Measurements from ENCODE around the gene RASGEF1C. TPM values are rescaled to one million over a fixed set of nuclear protein-coding genes. Genes with fewer than 3 reads are reported as not detected.

Gene RASGEF1C
- polyA plus RNA-seq, 3 donors: not detected

DNA sequence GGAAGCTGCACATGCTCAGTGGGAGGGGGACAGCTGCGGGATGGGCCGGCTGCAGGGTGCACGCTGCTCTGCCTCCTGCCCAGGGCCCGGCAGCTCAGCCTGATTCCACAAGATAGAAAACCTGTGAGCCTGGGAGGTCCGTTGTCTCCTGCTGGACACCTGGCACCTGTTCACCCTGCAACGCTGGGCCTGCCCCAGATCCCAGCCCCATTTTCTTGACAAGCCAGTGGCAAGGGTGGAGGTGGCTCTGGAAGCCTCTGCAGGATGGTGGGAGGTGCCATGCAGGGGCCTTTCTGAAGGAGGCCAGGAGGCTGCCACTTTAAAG, 69.3 kb downstream of the RASGEF1C start:
- no peak overlapping the region for H3K9ac ChIP-seq (ENCODE audit: insufficient read depth, low read length, poor library complexity, severe bottlenecking)
- intact Hi-C loops (cut with micrococcal nuclease): no loop called here
- H3K79me2 ChIP-seq (ENCODE audit: insufficient read depth, low read length): no peaks in the 10 kb centered on the region
- H4K20me1 ChIP-seq (ENCODE audit: insufficient read depth, low read length): no peaks in the 10 kb centered on the region
- WGBS (ENCODE audit: insufficient coverage): 95% methylated on average over 6 of the region's 6 CpGs
- no peak overlapping the region for H3K4me2 ChIP-seq (replicated peaks; ENCODE audit: extremely low read depth, low read length, poor library complexity, severe bottlenecking)
- H3K27ac ChIP-seq (ENCODE audit: low read depth in 1 of 2, low read length in 2 of 2): no peak overlapping the region
- H3K4me3 ChIP-seq (replicated peaks in 1 of 3; ENCODE audit: low read depth in 2 of 3, low read length in 3 of 3): no peak overlapping the region
- no peak overlapping the region for H2AFZ ChIP-seq (ENCODE audit: insufficient read depth, low read depth, low read length, poor library complexity, severe bottlenecking)
- TF ChIP-seq, protein P1, sequence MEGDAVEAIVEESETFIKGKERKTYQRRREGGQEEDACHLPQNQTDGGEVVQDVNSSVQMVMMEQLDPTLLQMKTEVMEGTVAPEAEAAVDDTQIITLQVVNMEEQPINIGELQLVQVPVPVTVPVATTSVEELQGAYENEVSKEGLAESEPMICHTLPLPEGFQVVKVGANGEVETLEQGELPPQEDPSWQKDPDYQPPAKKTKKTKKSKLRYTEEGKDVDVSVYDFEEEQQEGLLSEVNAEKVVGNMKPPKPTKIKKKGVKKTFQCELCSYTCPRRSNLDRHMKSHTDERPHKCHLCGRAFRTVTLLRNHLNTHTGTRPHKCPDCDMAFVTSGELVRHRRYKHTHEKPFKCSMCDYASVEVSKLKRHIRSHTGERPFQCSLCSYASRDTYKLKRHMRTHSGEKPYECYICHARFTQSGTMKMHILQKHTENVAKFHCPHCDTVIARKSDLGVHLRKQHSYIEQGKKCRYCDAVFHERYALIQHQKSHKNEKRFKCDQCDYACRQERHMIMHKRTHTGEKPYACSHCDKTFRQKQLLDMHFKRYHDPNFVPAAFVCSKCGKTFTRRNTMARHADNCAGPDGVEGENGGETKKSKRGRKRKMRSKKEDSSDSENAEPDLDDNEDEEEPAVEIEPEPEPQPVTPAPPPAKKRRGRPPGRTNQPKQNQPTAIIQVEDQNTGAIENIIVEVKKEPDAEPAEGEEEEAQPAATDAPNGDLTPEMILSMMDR (IDR thresholded peaks at IDR 0.05): no peak
- Mint-ChIP-seq H3K27ac (no peak overlapping the region), H3K27me3 (ENCODE audit: low read depth in 3 of 3) (peaks cover 3 to 11% (median 7%) of the 10 kb centered on the region in 3 donors), H3K4me3 (no peak overlapping the region), H3K9me3 (no peaks in the 10 kb centered on the region), H3K36me3 (no peaks in the 10 kb centered on the region), H3K4me1 (peaks cover 9% of the 10 kb centered on the region)
- DNase-seq: no peak
- H3K4me1 ChIP-seq (ENCODE audit: control insufficient read depth in 1 of 2, insufficient read depth in 2 of 2, low read length in 2 of 2): peaks cover 3 to 5% of the 10 kb centered on the region in 2 donors
- no peaks in the 10 kb centered on the region for H3K9me3 ChIP-seq (replicated peaks in 1 of 2; ENCODE audit: control insufficient read depth in 1 of 2, insufficient read depth in 1 of 2, low read length in 2 of 2)
- H3K36me3 ChIP-seq (replicated peaks in 1 of 2; ENCODE audit: control insufficient read depth in 1 of 2, insufficient read depth in 2 of 2, low read length in 2 of 2): no peaks in the 10 kb centered on the region
- no peaks in the 10 kb centered on the region for H3K27me3 ChIP-seq (ENCODE audit: control insufficient read depth in 2 of 2, insufficient read depth in 2 of 2, low read length in 2 of 2)

DNA sequence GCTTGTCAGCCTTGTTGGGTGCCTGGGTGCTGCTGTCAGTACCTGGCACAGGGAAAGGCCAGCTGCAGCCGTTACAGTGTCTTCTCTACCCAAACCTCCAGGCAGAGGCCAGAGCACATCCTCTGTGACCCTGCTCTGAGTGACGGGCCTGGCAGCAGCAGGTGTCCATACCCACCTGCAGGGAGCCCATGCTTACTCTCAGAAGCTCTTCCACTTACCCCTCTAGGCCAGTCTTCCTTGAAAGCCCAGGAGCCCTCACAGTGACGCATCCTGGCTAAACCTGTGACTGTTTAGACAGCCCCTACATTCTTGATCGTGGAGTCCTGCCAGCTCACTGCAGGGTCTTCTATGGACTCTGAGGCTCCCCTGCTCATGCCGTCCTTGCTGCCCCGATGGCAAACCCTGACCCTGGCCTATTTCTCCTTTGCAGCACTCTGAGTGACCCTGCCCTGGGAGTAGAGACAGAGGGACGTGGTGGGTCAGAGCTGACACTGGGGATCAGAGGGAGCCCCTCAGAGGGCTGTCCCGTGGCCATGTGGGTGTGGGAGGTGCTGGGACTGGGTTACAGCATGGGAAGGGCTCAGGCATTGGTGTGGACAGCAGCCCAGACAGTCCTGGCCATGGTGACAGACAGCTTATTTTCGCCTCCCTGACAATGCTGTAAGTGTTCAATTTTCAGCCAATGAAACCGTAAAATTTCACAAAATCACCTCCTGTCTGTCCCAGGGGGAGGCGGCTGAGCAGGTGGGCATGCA, 69.9 kb downstream of the RASGEF1C start:
- peaks cover 3 to 5% of the 10 kb centered on the region in 2 donors for H3K4me1 ChIP-seq (ENCODE audit: control insufficient read depth in 1 of 2, insufficient read depth in 2 of 2, low read length in 2 of 2)
- H3K79me2 ChIP-seq (ENCODE audit: insufficient read depth, low read length): no peaks in the 10 kb centered on the region
- DNase-seq: no peak
- H4K20me1 ChIP-seq (ENCODE audit: insufficient read depth, low read length): no peaks in the 10 kb centered on the region
- Mint-ChIP-seq H3K9me3 (no peaks in the 10 kb centered on the region), H3K27me3 (ENCODE audit: low read depth in 3 of 3) (peaks cover 3 to 11% (median 10%) of the 10 kb centered on the region in 3 donors), H3K4me1 (peaks cover 10% of the 10 kb centered on the region), H3K4me3 (no peak overlapping the region), H3K36me3 (no peaks in the 10 kb centered on the region), H3K27ac (peak overlapping the region in 3 of 7 donors; percentile 5 to 15 (median 9))
- H3K4me2 ChIP-seq (replicated peaks; ENCODE audit: extremely low read depth, low read length, poor library complexity, severe bottlenecking): no peak overlapping the region
- TF ChIP-seq, protein P1 (IDR thresholded peaks at IDR 0.05): no peak
- H2AFZ ChIP-seq (ENCODE audit: insufficient read depth, low read depth, low read length, poor library complexity, severe bottlenecking): no peak overlapping the region
- intact Hi-C loops (cut with micrococcal nuclease): no loop called here
- H3K4me3 ChIP-seq (replicated peaks in 1 of 3; ENCODE audit: low read depth in 2 of 3, low read length in 3 of 3): no peak overlapping the region
- H3K9ac ChIP-seq (ENCODE audit: insufficient read depth, low read length, poor library complexity, severe bottlenecking): no peak overlapping the region
- no peaks in the 10 kb centered on the region for H3K9me3 ChIP-seq (replicated peaks in 1 of 2; ENCODE audit: control insufficient read depth in 1 of 2, insufficient read depth in 1 of 2, low read length in 2 of 2)
- H3K27me3 ChIP-seq (ENCODE audit: control insufficient read depth in 2 of 2, insufficient read depth in 2 of 2, low read length in 2 of 2): no peaks in the 10 kb centered on the region
- no peak overlapping the region for H3K27ac ChIP-seq (ENCODE audit: low read depth in 1 of 2, low read length in 2 of 2)
- no peaks in the 10 kb centered on the region for H3K36me3 ChIP-seq (replicated peaks in 1 of 2; ENCODE audit: control insufficient read depth in 1 of 2, insufficient read depth in 2 of 2, low read length in 2 of 2)
- WGBS (ENCODE audit: insufficient coverage): 88% methylated on average over 11 of the region's 11 CpGs
